Measurements from ENCODE around the gene SEMA7A.

The SEMA7A gene

GRCh38 chr15:74387141-74387541 lies 46.6 kb downstream of the SEMA7A start:
- no peak for DNase-seq (ENCODE audit: low read depth in 2 of 2)

DNA sequence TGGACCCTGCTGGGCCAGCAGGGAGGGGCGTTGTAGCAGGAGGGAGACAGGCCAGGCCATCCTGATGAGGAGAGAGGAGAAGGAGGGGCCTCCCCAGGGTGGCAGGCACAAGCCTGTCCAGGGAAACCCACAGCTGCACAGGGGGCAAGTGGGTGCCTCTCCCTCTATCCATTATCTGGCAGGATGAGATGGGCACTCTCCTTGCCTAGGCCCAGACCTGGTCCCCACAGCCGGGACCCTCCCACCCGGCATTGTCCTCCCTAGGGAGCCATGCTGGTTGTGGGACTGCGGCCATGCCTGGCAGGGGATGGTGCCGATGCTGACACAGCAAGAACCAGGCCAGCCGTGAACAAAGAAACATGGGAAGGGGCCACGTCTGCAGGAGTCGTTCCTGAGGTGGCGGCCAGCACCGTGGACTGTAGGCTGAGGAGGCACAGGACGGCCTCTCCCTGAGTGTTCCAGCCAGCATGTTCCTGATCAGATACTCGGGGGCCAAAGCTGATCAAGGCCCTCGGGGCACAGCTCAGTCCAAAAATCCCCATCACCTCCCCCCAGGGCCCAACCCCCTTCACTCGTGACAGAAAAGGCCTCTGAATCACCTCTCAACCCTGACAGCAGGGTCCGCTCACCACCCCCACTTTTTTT lies 47.1 kb downstream of the SEMA7A start:
- no peak for DNase-seq (ENCODE audit: low read depth in 2 of 2)

DNA sequence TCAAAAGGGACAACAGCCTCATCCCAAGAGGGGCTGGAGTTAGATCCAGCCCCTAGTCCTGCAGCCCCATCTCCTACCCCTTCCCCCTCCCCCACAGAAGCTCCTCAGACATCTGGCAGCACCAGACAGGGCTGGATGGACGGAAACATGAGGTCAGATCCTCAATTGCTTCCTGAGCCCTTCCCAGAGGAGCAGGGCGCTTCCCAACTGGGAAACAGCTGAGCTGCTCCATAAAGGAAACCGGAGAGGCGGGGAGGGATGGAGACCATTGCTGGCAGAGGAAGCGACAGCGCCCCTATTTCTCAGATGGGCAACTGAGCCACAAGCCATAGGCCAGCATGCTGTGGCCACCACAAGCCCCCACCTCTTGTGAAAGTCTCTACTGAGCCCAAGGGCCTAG lies 48.0 kb downstream of the SEMA7A start:
- DNase-seq (ENCODE audit: low read depth in 2 of 2): no peak

DNA sequence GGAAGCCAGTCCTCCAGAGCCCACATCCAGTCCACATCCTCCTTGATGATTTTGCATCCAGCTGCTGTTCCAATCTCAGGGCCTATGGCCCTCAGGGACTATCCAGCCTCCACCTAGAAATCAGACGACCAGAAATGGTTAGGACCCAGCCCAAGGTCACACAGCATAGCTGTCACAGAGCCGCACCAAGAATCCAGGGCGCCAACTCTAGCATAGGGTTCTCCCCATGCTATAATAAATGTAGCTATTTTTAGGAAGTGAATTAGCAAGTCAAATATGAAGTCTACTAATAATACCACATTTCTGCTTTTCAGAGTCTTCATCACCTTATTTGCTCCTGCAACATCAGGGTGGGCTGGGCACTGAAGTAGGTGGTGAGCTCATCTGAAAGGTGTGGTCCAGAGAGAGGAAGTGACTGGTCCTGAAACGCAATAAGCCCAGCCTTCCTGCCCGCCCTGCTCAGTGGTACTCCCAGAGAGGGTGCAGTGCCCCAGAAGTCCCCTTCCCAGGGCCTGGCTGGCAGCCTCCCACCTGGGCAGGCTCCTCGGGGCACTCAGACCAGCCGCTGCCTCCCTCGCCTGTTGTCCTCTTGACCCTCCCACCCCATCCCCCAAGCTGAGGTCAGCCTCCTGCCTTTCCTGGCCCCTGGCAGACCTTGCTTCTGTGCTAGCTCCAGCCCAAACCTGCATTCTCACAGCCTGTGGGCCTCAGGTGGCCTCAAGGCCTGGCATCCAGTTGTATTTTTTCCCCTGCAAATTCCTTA lies 48.7 kb downstream of the SEMA7A start:
- peak in 1 of 2 donors; percentile 27 for DNase-seq (ENCODE audit: low read depth in 2 of 2)

DNA sequence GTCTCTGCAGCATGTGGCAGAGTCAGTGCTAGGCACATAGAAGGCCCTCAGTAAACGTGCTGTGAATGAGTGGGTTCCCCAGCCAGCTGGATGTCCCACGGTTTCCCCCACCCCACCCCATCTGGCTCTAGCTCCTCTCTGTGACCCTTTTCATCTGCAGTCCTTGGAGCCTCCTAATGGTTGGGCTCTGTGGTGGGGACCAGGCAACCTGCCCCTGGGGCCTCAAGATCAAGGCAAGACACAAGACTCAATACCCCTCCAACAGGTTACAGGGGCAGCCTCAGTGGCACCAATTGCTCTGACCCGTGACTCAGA lies 49.2 kb downstream of the SEMA7A start:
- no peak for DNase-seq (ENCODE audit: low read depth in 2 of 2)

- peak; percentile 15 to 32 for DNase-seq (ENCODE audit: low read depth in 2 of 2)
These were observed 49.8 kb downstream of the SEMA7A start for GRCh38 chr15:74383695-74384565.

DNA sequence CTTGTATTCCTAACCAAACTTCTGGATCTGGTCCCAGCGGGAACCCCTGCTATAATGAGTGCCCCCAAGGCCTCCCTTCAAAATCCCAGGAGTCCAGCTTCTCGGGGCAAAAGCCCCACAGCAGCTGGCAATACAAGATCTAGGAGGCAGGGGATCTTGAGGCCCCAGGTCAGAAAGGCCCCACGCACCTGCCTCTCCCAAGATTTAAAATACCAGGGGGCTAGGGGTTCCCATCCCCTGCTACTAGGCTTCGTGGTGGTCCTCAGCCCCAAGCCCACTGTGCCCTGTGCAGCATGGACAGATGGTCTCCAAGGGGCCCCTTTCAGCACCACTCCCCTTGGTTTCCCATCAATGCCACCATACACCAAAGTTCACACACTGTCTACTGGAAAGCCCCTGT lies 50.5 kb downstream of the SEMA7A start:
- no peak for DNase-seq (ENCODE audit: low read depth in 2 of 2)

- peak; percentile 41 to 63 for DNase-seq (ENCODE audit: low read depth in 2 of 2)
These were observed 51.5 kb downstream of the SEMA7A start for GRCh38 chr15:74382004-74382816.

- no peak for DNase-seq (ENCODE audit: low read depth in 2 of 2)
These were observed 52.3 kb downstream of the SEMA7A start for GRCh38 chr15:74381481-74381880.

GRCh38 chr15:74381190-74381453 lies 52.6 kb downstream of the SEMA7A start:
- DNase-seq (ENCODE audit: low read depth in 2 of 2): no peak

DNA sequence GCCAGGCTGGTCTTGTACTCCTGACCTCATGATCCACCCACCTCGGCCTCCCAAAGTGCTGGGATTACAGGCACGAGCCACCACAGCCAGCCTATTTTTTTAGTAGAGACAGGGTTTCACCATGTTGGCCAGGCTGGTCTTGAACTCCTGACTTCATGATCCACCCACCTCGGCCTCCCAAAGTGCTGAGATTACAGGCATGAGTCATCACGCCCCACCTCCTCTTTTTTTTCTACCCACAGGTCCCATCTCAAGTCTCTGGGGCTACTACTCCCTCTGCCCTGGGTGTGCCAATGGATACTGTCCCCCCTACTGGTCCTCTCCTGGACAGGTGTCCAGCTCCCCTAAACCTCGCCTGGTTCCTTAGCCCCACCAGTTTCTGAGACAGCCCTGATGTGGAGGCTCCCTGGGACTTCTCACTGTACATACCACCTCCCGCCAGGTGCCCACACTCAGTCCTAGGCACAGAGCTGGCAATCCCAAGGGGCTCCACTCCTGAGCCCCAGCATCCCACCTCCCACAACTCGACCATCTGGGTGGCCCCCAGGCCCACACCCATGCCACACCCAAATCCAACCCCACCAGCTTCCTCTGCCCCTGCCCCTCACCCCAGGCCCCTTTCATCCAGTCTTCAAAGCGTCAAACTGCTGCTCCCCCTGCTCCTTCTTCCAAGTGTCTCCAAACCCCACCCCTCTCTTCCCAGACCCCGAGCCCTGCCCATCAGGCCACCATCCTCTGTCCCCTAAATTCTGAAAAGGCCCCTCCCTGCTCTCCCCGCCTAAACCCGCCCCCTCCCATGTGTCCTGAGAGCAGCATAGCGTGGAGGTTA lies 53.2 kb downstream of the SEMA7A start:
- no peak for DNase-seq (ENCODE audit: low read depth in 2 of 2)

DNA sequence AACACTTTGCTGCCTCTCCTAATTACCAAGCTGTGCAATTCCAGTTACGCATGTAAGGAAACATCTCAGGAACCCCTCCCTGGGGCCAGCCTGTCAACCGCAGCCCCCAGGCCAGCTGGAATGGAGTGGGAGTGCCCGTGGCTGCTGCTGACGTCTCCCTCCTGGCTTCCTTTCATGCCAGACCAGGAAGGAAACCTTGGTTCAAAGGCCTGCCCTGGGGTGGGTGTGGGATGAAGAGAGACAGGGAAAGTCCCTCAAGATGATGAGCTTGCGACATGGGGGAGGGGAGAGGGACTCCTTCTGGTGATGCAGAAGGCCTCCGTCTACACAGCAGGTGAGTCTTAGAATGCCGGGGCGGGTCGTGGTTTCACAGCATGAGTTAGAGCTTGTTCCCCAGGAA lies 54.9 kb downstream of the SEMA7A start:
- no peak for DNase-seq (ENCODE audit: low read depth in 2 of 2)

DNA sequence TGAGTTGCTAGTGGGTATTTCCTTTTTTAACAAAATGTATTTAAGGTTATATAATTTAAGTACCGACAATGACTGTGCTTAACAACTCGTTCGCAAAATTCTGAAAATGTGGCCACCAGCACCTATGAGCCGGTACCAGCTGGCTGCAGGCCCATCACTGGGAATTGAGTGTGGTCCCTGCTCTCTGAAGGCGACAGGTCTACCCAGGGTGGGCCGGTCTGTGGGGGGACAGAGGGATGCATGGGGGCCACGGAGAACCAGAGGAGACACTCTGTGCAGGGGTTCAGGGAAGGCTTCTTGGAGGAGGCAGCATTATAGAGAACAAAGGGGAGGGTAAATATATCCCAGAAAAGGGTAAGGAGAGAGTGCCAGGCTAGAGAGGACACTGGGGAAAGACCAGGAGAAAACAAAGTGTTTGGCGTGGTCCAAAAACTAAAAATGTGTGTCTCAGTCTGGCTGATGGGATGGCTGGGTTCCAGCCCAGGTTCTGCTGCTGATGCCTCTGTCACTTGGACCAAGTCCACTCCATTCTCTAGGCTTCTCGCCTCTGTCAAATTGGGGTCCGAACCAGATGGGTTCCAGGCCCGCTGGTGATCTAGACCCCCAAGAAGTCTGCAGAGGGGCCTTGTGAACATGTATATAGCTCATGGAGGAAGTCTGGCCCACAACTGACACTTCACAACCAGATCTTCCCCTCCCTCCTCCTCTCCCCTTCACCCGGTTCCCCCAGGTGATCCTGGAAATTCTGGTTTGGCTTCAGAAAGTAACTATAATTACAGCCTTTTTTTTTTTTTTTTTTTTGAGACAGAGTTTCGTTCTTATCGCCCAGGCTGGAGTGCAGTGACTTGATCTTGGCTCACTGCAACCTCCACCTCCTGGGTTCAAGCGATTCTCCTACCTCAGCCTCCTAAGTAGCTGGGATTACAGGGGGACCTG lies 55.7 kb downstream of the SEMA7A start:
- DNase-seq (ENCODE audit: low read depth in 2 of 2): no peak

DNA sequence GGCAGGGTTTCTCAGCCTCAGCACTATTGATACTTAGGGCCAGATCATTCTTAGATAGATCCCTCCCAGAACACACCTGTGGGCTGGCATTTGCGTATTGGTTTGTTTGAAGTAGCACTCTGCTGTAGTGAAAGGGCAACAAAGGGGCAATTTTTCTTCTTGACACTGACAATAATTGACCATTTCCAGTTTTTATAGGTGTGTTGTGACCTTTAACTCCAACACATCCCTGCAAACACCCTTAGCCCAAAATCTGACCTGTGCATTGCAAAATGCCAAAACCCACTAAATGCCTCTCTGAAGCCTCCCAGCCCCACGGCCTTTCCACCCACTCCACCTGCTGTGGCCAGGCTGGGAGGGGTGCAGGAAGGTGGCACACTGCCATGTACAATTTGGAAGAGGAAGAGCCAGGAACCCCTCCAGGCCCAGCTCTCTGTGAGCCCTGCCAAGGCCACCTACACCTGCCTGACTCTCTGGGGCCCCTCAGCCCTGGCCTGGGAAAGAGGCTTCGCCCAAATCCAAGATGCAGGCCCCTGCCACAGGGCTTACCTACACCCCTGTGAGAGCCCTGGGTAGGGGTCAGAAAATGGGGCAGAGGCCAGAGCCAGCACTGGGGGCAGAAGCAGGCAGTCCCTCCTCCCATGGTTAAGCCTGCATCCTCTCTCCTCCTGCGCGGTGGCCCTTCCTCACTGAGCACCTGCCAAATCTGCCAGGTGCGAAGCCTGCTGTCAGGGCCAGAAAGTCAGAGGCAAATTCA lies 56.8 kb downstream of the SEMA7A start:
- DNase-seq (ENCODE audit: low read depth in 2 of 2): no peak

- DNase-seq (ENCODE audit: low read depth in 2 of 2): no peak
These were observed 57.5 kb downstream of the SEMA7A start for GRCh38 chr15:74376226-74376625.

GRCh38 chr15:74375303-74375693 lies 58.5 kb downstream of the SEMA7A start:
- DNase-seq (ENCODE audit: low read depth in 2 of 2): peak; percentile 61 to 72

DNA sequence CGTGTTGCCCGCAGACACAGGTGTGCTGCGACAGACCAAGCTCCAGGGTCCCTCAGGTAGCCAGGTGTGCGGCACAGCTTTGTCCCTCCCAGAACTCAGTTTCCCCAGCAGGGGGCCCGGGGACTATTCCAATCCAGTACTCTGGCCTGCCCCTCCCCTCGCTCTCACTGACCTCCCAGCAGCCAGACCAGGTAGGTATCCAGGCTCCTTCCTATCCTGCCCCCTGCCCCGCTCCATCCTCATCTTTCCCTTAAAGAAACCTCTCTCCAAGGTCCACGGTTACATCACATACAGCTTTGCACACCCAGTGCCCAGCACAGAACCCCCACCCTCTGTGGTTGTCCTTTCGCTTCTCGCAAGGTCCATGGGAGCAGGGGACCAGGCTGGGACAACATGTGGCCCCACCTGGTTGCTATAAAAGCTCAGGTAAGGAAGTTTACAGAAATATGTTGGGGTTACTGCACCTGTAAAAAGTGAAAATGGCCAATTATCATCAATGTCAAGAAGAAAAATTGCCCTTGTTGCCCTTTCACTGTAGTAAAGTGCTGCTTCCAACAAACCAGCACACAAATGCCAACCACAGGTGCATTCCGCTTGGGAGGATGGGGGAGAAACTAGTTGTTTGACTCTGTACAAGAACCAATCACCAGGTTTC lies 59.0 kb downstream of the SEMA7A start:
- no peak for DNase-seq (ENCODE audit: low read depth in 2 of 2)

- DNase-seq (ENCODE audit: low read depth in 2 of 2): peak; percentile 83 to 93
These were observed 59.8 kb downstream of the SEMA7A start for GRCh38 chr15:74373731-74374647.
